Epithelial cell of proximal tubule (primary cell): ENCODE results near the gene ACACA. TPM values are rescaled to one million over a fixed set of nuclear protein-coding genes. Genes with fewer than 3 reads are reported as not detected.
"Not testable (repeated sequence)": the region's sequence is repeated elsewhere in the genome, so short reads cannot be mapped to it uniquely, and the experiment has no call there.

Source experiments
- DNase-seq: peaks from one replicate; pipeline ENCODE4 v3.0.0-alpha.2; 2011; ENCODE audit warnings: low read depth
- H3K4me3 ChIP-seq: 2 replicates; pipeline ENCODE4 v1.5.1; 2011; ENCODE audit warnings: low read depth, mild to moderate bottlenecking, low read length
- total RNA-seq: library from RNA; depleted of rRNA; stranded (reverse); fragments of >200 nt; gene quantifications from 2 replicates; pipeline ENCODE4 v1.2.3, GENCODE V29; 2015
- TF ChIP-seq, protein P1 (sequence below): conservative IDR thresholded peaks from 2 replicates; pipeline ENCODE4 v1.5.1; 2012; ENCODE audit warnings: low read depth, mild to moderate bottlenecking, low read length

Gene ACACA
- total RNA-seq, 1 donor from 2014 or later: 26.4 TPM

DNA sequence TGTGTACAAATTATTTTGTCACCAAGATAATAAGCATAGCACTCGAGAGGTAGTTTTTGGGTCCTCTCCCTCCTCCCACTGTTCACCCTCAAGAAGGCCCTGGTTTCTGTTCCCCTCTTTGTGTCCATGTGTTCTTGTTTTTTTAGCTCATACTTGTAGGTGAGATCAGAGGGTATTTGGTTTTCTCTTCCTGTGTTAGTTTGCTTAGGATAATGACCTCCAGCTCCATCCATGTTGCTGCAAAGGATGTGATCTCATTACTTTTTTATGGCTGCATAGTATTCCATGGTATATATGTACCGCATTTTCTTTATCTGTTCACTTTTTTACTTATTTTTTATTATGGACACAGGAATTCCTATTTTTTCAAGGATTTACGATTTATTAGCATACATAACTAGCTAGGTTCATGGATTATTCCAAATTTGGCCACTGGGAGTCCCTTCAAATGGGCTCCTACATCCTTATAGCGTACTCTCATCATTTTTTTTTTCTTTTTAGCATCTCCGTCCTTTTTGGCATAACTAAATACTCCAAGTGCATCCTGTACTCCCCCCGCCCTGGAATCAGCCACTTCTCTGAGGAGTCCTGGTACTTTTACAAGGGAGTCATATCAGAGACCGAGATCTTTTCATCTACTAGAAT lies 7.4 kb upstream of the ACACA start:
- H3K4me3 ChIP-seq: no peak overlapping the region
- DNase-seq: no peak
- TF ChIP-seq, protein P1, sequence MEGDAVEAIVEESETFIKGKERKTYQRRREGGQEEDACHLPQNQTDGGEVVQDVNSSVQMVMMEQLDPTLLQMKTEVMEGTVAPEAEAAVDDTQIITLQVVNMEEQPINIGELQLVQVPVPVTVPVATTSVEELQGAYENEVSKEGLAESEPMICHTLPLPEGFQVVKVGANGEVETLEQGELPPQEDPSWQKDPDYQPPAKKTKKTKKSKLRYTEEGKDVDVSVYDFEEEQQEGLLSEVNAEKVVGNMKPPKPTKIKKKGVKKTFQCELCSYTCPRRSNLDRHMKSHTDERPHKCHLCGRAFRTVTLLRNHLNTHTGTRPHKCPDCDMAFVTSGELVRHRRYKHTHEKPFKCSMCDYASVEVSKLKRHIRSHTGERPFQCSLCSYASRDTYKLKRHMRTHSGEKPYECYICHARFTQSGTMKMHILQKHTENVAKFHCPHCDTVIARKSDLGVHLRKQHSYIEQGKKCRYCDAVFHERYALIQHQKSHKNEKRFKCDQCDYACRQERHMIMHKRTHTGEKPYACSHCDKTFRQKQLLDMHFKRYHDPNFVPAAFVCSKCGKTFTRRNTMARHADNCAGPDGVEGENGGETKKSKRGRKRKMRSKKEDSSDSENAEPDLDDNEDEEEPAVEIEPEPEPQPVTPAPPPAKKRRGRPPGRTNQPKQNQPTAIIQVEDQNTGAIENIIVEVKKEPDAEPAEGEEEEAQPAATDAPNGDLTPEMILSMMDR: peak; percentile 39

DNA sequence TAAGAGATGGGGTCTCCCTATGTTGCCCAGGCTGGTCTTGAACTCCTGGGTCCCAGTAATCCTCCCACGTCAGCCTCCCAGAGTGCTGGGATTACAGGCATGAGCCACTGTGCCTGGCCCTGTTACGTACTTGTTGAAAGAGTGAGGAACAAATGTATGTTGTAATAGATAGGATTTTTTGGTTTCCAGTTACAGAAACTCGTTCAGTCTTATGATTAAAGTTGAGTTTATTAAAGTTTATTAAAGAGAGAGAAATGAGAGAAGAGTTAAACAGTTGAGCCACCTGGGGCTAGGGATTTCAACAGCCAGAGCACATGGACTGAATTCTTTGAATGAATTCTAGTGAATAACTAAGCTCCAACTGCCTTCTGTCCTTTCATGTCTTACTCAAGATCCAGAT lies 3.7 kb upstream of the ACACA start:
- no peak for DNase-seq
- TF ChIP-seq, protein P1: no peak
- no peak overlapping the region for H3K4me3 ChIP-seq

DNA sequence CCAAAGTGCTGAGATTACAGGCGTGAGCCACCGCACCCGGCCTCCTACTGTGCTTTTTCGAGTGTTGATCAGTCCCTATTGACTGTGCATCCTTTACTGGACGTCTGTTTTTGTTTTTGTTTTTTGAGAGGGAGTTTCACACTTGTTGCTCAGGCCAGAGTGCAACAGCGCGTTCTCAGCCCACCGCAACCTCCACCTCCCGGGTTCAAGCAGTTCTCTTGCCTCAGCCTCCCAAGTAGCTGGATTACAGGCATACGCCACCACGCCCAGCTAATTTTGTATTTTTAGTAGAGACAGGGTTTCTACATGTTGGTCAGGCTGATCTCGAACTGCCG lies 1.5 kb upstream of the ACACA start:
- not testable (repeated sequence) for DNase-seq, H3K4me3 ChIP-seq

DNA sequence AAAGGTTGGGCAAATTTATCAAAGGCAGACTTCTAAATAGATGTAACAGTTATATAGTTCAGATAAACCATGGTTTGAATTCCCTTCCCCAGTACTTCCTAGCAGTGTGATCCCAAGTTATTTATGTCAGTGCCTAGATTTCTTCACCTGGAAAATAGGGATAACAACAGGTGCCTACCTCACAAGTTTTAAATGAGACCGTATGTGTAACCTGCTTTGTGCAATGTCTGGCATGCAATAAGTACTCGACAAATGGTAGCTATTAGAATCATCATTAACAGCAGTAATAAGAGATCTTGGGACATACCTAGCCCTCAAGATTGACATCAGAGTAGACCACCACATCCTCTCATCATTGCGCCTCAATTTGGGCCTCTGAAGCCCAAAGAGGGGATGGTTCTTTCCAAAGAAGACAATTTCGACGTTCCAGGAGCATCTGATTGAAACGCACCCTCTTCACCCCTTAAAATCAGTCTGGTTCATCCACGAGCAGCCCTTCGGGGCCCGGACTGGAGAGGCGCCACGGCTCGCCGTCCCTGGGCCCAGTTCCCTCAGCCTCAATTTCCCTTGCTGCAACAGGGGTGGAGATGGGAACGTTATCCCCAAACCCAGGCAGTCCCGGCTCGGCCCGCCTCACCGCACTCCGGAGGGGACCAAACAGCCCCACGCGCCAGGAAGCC lies 541 bp downstream of the ACACA start:
- no peak for DNase-seq
- peak overlapping the region; percentile 90 for H3K4me3 ChIP-seq
- TF ChIP-seq, protein P1: no peak

DNA sequence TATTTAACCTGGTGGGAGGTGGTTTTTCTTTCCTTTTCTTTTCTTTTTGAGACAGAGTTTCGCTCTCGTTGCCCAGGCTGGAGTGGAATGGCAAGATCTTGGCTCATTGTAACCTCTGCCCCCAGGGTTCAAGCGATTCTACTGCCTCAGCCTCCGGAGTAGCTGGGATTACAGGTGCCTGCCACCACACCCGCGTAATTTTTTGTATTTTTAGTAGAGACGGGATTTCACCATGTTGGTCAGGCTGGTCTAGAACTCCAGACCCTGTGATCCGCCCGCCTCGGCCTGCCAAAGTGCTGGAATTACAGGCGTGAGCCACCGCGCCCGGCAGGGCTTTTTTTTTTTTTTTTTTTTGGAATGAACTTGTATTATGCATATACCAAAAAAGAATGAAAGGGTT lies 1.1 kb downstream of the ACACA start:
- DNase-seq: not testable (repeated sequence)

DNA sequence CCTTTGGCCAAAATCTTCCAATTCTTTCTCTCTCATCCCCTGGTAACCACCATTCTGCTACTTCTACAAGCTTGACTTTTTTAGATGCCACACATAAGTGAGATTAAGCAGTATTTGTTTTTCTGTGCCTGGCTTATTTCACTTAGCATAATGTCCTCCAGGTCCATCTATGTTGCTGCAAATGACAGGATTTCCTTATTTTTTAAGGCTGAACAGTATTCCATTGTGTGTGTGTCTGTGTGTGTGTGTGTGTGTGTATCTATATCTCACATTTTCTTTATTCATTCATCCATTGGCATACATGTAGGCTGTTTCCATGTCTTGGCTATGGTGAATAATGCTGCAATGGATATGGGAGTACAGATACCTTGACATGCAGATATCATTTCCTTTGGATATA lies 6.1 kb downstream of the ACACA start:
- TF ChIP-seq, protein P1: no peak
- no peak for DNase-seq
- H3K4me3 ChIP-seq: no peak overlapping the region

More for the DNA sequence above, 1.1 kb downstream of the ACACA start:
- peak overlapping the region; percentile 90 for H3K4me3 ChIP-seq

DNA sequence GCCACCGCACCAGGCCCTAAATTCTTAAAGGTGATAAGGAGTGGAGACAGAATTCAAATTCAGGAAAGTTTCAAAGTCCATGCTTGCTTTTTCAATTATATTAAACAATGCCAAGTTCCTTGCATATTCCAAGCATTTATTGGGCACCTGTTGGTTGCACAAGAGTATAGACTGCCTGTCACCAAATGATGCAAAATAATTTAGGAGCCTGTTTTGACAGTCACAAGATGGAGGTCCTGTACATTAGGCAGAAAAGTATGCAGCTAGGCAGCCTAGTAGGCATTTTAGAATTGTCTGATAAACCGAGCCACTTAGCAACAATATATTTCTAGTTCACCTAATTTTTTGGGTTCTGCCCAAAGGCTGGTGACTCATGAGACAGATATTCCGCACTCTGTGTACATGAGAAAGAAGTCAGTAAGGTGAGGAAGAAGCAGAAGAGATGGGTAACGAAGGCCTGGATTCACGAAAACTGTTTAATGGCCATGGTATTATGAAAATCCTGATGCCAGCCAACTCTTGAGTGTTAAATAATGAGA lies 7.3 kb downstream of the ACACA start:
- TF ChIP-seq, protein P1: no peak
- DNase-seq: no peak
- H3K4me3 ChIP-seq: no peak overlapping the region

DNA sequence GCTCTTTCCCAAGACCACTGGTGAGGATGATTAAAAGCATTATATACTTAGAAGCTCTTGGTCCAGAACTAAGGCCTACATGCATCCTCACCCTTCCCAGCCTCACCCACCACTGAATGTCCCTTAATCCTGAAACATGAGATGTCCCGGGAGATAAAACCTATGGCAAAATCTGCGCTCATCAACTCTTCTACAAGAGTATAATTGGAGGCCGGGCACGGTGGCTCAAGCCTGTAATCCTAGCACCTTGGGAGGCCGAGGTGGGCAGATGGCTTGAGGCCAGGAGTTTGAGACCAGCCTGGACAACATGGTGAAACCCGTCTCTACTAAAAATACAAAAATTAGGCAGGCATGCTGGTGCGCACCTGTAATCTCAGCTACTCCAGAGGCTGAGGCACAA lies 13.3 kb downstream of the ACACA start:
- TF ChIP-seq, protein P1: no peak
- no peak for DNase-seq

More for the DNA sequence above, 13.3 kb downstream of the ACACA start:
- no peak overlapping the region for H3K4me3 ChIP-seq
